GM19043 (cell line): ENCODE data around the gene CCDC80.
A peak's percentile ranks its signal among the peaks of the same experiment; 100 is the strongest.
"Not testable (repeated sequence)": the region's sequence is repeated elsewhere in the genome, so short reads cannot be mapped to it uniquely, and the experiment has no call there.

ENCODE experiments used
- ATAC-seq: cut with Tn5 transposase; IDR thresholded peaks from one replicate; pipeline ENCODE4 v1.9.1; 2021; ENCODE audit warnings: low read depth; ENCODE audit not compliant: unreplicated experiment

Gene CCDC80

DNA sequence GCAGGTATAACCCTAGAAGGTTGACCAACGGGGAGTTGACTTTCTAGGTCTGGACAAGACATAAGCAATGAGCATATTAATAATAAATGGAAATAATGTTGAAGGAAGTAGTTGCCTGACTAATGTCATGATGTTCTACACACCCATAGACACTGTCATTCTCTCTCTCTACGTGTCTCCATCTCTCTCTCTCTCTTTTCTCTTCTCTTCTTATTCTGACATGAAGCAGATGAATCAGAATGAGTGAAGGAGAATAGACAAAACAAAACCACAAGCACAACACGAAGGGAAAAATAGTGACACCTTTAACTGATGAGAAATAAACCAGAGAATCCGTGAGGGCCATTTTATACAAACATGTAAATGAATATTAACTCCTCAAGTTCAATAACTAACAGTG, 26.7 kb upstream of the CCDC80 start:
- no peak for ATAC-seq

DNA sequence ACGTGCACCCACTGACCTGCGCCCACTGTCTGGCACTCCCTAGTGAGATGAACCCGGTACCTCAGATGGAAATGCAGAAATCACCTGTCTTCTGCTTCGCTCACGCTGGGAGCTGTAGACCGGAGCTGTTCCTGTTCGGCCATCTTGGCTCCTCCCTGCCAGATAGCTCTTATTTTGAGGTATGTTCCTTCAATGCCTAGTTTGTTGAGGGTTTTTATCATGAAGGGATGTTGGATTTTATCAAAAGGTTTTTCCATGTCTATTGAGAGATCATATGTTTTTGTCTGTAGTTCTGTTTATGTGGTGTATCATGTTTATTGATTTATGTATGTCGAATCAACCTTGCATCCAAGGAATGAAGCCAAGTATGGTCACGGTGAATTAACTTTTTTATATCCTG, 24.1 kb upstream of the CCDC80 start:
- not testable (repeated sequence) for ATAC-seq

DNA sequence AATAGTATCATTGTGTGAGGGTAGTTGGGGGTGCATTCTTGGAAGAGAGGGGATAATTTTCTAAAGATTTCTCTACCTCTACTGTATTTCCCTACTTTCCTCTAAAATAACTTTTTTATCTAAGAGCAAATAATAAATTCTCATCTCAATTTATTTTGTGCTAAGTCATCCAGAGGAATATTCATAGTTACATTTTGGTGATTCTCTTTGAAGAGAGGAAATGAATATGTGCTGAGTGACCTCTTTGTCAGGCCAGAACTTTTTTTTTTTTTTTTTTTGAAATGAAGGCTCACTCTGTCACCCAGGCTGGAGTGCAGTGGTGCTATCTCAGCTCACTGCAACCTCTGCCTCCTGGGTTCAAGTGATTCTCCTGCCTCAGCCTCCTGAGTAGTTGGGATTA, 15.1 kb upstream of the CCDC80 start:
- no peak for ATAC-seq

DNA sequence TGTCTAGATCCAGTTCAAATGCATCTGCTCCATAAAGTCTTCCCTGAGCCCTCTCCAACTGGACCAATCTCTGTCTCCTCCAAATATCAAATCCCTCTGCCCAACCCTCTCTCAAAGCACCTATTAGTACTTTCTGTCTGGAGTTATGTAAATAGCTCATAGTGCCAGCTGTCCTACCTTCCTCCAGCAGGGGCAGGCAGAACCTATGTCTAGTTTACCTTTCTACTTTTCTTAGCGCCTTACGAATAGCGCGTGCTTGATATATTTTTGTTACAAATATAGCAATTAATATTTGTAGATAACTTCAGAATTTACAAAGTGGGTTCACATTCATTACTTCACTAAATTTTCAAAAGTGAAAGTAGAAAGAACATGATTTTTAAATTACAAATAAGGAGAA, 14.0 kb upstream of the CCDC80 start:
- no peak for ATAC-seq

DNA sequence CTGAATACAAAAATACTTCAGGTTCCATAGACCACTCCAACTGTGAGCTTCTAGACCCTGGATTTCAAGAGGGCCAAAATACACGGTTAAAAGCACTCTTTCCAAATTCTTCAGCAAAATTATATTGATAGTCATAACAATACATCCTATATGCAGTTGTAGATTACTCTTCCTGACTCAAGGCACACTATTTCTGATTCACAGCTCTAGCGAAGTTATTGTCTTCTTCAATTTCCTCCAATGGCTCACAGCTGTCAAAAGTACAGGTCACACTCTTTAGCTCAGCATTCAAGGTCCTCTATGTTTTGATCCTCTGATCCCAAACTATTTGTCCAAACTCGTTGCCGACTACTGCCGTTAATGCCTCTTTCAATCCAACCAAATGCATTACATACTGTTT, 13.5 kb upstream of the CCDC80 start:
- no peak for ATAC-seq

DNA sequence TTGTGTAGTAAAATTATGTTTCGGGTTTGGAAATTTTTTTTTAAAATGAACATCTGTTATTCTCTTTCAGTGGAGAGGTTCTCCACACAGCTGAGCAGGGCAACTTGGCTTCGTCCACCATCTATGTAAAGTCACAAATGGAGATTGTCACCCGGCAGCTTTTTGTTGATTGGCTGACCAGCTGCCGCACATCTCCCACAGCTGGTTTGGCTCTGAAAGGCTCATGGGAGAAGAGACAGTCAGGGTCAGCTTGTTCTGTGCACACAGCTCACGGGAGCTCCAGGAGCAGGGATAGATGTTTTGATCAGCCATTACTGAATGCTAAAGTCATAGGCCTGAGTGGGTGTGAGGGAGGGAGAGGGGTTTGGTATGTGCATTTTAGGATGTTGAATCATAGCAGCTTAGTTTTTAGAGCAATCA, 12.9 kb upstream of the CCDC80 start:
- ATAC-seq, result no peak

DNA sequence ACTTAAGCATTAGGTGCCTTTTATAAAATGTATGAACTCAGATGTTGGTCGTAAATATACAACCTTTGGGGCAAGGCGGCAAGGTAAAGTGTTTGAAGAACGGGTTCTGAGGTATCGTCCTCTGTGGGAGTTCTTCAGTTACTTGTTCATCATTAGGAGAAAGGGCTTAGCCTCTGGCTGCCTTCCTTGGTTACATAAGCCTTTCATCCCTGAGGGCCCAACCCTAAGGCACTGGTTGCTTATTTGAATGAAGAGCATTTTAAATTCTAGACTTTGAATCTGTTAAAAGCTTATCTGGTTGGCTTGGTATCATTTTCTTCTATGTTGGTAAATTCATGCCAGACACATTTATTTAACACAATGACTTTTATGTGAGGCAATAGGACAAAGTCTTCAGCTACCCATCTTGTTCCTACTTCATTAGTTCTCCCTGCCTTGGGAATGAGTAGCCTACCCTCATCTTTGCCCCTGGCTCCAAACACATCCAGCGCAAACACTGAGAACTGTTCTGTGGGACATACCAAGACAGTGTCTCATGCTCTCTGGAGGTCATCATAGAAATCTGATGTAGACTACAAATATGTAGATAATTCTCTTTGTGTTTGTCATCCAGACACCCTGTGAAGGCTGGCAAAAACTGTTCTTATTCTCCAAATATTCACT, 12.4 kb upstream of the CCDC80 start:
- ATAC-seq, result no peak

DNA sequence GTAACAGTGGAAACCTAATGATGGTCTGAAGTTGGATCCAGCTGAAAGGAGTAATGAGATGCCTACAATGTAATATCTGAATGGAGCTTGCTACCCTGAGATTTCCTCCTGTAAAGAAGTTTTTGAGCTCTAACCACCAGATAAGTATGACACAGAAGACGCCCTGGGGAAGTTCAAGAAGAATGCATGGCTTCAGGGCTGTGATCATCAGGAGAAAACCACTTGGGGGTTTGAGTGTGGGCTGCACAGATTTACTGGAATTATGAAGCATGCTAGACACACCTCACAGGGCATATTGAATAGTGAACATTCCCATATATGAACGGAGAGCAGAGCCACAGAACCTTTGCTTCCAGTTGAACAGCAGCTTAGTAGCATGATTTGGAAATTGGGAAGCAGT, 10.6 kb upstream of the CCDC80 start:
- no peak for ATAC-seq

DNA sequence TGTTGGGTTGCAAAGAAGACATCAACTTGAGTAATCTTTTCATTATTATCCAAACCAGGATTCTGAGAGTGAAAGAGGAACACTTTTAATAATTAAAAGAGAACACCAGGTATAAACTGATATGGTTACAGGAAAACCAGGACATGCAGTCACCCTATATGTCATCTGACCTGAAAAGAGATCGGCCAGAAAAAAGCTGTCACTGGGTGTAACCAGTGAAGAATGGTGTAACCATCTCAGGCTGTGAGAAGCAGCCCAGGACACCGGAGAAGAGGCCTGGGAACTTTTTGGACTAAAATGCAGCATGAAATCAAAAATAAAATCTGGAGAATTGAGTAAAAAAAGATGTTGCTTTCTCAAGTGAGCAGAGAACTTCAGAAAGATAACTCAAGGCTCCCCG, 10.1 kb upstream of the CCDC80 start:
- ATAC-seq, result no peak

DNA sequence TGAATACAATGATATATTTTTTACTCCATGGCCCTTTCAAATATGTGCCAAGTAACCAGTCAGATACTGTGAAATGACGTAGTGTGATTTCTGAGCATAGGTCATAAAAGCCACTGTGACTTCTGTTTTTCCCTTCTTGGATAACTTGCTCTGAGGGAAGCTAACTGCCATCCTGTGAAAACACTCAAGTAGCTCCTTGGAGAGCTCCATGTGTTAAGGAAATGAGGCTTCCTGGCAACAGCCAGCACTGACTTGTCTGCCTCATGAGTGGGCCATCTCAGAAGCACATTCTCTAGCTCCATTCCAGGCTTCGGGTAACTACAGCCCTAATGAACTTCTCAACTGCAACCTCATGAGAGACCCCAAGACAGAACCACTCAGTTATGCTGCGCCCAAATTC, 9.5 kb upstream of the CCDC80 start:
- ATAC-seq, result no peak

DNA sequence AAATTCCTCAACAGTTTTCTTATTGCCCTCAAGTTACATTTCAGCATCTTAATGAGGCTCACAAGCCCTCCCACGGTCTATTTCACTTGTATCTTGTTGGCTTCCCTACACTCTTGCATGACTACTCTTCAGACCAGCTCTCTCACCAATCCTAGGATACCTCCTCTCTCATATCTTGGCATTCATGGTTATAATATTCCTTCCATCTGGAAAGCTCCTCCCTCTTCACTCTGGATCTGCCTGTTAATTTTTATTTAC, 8.5 kb upstream of the CCDC80 start:
- ATAC-seq, result no peak

DNA sequence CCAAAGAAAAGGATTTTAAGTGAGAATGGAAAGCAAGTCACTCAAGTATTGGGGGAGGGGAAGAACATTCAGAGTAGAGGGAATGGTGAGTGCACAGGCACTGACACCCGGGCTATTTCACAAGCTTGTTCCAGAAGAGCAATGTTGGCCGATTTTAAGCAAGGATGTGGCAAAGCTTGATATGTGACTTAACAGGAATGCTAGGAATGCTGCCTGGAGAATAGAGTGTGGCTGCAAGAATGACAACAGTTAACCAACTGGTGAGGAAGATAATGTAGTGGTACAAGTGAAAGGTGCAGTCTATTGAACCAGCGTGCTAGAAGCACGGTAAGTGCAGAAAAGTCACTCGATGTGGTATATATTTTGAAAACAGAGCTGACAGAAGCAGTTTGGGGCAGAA, 6.2 kb upstream of the CCDC80 start:
- ATAC-seq, result no peak

DNA sequence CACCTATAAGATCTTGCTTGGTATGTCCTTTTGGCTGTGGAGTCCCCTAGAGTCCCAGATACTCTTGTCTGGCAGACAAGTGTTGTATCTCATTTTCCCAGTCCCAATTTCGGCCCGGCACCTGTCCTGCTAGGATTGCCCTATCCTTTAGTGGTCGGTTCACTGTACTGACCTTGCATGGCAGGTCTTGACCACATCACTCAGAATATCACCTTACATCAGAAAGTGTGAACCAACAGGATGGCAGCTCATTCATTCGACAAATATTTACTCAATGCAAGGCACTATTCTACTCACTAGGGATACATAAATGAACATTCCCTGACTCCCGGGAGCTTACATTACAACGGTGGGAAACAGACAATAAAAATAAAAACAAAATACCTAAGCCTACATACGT, 5.7 kb upstream of the CCDC80 start:
- no peak for ATAC-seq

DNA sequence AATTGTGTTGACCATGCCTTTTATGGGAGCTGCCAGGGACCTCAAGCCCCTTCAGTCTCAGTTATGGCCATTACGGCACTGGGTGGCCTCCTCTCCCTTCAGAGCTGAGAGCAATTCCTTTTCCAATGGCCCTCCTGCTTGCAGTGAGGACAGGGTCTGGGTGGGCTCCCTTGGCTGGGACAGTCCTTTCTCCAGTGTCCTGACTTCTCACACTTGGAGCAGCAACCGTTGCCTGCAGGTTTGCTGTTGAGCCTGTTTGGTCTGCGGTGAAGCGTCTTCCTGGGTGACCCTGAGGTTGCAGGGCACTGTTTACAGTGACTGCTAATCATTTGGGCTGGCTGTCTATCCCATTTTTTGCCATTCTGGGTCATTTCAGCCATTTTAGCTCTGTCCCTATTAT, 3.5 kb upstream of the CCDC80 start:
- no peak for ATAC-seq

DNA sequence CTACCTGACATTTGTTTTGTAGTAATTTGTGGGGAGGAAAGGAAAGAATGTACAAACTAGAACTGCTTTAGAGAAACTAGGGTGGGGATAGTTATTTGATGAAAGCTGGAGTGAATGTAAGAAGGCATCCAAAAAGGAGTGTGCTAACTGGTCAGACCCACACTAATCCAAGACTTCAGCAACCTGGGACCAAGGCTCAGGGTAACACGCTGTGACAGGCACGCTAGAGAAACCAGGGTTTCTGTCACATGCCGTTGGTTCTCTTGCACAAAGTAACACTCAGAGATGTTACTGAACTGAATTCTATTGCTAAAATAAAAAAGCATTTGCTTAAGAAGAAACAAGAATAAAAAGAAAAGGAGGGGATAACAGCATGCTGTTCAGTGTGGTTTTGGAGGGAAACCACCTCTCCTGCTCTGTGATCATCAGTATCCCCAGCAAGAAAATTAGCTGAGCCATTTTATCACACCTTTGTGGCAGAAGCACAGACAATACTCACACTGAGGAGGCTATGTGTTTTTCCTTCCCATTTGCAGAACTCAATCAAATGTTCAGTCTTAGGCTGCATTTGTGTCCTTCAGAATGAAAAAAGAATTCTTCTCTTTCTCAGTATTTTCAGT, 2.8 kb upstream of the CCDC80 start:
- no peak for ATAC-seq

DNA sequence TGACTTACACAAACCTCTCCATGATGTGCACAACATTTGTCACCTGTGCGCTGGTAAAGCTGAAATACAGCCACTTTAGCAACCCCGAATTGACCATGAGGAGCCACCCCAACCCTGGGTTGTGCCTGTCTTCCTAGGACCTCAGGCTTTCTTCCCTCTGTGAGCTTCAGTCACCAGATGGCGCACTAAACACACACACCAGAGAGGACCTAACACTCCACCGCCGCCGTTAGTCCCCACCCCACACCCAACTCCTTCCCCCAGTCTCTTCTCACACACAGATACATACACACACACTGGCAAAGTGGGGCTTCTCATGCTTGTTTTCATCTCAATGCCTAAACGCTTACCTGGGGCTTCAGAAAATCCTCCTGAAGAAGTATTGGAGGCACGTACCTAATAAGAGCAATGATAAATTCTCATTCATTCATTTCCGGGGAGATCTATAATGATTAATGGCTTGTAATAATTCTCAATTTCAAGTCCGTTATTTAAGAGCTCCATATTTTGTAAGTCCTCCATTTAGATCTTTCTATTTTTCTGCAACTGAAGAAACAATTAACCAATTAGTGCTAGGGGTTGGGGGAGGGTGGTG, 2.1 kb upstream of the CCDC80 start:
- ATAC-seq, result peak; percentile 92

DNA sequence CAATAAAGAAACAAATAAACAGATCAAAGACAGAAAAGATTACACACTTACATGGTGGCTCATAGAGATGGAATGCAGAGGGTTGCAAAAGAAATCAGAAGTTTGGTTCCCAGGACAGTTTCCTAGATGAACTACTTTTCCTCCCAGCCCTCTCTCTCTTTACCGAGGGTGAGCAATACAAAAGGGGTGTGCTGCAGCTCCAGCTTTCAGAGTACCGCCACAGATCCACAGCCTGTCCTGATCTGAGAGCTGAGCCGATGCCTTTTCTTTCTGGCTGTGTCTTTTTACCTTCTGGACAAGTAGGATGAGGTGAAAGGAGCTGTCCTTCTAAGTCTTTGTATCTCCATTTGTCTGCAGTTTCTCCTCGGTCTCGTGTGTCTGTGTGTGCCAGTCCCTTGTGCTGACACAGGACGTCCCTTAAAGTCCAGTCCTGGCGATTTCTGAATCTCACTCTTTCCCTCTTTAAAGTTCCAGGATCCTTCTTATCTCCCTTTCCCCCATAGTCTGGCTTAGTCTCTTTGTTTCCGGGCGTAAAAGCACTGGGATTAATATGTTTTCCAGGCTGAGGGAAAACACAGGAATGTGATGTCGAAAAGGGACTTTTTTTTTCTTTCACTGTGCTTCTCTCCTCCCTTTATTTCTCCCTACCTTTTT, 540 bp downstream of the CCDC80 start:
- no peak for ATAC-seq

DNA sequence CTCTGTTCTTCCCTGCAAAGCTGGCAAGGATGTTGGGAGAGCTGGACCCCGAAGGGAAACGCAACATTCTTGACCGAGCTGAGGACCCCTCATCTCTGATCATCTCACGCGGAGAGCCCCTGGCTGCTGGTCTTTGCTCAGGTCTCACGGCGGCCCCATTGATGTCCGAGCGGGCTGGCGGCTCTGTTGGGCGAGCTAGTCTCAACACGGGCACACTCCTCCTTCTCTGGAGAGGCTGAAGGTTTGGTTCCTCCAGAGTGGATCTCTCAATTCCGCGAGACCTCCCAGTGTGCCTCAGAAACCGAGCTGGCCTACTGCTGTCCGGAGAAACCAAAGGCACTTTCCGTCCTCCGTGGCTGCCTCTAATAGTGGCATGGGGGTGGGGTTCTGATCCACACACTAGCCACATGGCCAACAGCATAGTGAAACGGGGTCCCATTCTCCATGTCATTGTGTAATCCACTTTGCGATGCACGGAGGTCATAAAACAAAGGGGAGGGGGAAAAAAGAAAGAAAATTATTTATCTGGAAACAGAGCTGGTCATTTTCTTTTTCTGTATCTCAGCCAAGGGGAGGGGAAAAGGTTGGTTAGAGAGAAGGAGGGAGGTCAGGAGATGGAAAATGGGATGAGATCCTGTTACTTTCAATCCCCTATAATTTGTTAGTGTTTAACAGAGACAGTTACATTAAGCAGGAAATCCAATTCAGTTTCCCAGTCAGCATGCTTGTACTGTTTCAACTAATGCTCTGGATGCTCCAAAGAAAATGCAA, 1.3 kb downstream of the CCDC80 start:
- ATAC-seq, result no peak

DNA sequence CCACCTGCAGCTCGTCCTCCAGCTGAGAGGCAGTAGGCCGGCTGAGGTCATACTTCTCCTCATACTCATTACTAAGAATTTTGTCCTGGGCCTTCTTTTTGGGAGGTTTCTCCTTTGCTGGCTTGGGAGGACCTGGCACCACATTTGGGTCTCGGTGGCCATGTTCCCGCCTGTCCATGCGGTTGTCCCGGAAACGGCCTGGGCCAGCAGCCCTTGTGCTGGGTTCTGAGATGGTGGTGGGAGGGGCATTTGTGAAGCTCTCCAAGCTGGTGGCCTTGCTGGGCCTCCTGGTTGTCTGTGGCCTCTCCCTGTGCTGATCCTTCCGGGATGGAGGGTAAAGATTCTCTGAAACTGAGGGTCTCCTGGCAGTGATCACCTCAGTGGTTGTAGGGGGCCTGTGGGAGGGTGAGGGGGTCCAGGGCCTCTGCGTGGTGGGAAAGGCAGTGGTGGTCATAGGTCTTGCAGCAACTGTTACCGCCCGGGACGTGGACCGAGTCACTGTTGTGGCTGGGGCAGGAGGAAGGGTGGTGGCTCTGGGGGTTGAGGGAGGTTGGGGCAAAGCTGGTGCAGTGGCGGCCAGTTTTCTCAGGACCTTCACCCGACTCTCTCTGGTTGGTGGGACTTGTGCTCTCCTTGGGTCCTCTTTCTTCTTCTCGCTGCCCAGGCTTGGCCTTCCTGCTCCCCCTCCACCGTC, 2.5 kb downstream of the CCDC80 start:
- no peak for ATAC-seq

DNA sequence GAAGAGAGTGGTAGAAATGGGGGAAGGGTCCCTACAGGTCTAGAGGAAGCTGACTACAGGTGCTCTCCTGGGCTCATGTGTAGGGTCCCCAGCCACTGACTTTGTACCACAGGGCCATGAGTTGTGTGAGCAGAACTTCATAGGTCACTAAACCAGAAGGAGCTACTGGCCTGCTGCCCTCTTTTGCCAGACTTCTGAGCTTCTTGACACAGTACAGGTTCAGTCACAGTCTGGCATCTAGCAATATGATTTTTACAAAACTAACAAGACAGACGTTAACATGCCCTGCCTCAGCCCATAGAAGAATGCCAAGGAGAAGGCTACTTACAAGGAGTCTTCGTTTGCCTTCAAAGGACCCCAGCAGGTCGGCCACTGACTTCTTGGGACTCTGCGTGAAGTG, 3.2 kb downstream of the CCDC80 start:
- ATAC-seq, result no peak

DNA sequence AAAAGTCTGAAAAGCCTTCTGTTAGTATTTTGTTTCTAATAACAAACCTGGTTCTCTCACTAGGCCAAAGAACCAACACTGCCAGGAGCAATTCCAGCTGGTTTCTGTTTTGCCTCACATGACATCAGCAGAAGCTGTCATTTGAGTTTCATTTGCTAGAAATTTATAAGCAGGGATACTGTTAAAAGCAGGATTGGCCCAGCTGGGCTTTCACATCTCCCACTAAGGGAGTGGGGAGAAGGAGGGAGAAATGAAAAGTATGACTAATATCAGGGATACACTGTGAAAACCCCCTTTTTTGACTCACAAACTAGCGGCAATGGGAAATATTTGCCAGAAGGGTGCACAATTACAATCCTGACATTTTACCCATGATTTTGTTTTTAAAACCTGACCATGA, 5.3 kb downstream of the CCDC80 start:
- no peak for ATAC-seq
